RPMI7951 (cell line): ENCODE measurements around the gene ZNF784. TPM values are rescaled to one million over a fixed set of nuclear protein-coding genes. Genes with fewer than 3 reads are reported as not detected.

ENCODE experiments used
- DNase-seq: peaks from one replicate; pipeline ENCODE4 v3.0.0-alpha.2; 2012; ENCODE audit warnings: low read depth
- total RNA-seq: library from RNA; depleted of rRNA; stranded (reverse); fragments of >200 nt; shearing (Covaris generic); gene quantifications from 2 replicates; pipeline ENCODE4 v1.2.3, GENCODE V29; 2014

The ZNF784 gene
- total RNA-seq, 1 experiment from 2014 or later = 1.6 TPM

DNA sequence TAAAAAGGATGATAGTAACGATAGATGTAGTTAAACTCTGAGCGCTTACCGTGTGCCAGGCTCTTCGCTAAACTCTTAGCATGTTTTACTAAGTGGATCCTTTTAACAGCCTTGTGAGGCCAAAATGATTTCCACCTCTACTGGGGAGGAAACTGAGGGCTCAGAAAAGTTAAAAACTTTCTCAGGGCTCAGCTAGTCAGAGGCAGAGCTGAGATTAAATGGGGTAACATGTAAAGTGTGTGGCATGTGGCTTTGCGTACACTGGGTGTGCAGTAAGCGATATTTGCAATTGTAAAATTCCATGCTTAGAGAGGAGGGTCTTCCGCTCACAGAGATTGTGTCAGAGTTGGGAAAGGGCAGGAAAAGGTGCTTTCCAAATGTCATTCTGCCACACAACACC, 32.2 kb upstream of the ZNF784 start:
- no peak for DNase-seq

- DNase-seq = no peak
Measured at GRCh38 chr19:55655648-55656040, 31.3 kb upstream of the ZNF784 start.

DNA sequence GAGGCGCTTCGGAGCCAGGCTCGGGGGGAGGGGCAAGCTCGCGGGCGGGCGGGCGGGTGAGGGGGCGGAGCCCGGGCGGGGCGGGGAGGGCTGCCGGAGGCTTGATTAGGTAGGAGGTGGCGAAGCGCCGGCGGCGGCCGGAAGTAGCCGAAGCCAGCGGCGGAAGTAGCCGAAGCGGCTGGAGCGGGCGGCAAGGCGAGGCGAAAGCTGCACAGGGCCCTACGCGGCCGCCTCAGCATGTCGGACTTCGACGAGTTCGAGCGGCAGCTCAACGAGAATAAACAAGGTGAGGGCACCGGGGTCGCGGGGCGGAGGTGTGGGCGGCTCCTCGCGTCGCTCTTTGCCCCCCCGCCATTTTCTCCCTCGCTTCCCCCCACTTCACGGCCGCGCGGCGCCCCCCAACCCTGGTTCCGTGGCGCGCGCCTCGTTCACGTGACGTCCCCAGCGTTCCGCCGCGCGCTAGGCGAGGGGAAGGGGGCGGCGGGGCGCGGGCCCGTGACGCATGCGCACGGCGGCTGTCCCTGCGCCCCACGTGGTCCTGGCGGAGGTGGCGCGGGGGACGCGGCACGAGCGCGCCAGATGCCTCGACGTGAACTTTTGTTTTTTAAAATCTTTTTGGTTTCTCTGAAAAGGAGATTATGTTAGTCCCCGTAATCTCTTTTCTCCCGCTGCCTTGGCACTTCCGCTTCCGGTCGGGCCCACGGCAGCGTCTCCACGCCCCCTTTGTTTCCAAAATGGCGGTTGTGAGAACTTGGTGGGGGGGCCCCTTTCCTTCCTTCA, 30.7 kb upstream of the ZNF784 start, which contains the start of gene U2AF2:
Gene U2AF2 (plus strand): TSS at position 168 of the 780 bp plus-strand sequence. CDS start 70 bp downstream, at position 238.
- peak; percentile 86 for DNase-seq

DNA sequence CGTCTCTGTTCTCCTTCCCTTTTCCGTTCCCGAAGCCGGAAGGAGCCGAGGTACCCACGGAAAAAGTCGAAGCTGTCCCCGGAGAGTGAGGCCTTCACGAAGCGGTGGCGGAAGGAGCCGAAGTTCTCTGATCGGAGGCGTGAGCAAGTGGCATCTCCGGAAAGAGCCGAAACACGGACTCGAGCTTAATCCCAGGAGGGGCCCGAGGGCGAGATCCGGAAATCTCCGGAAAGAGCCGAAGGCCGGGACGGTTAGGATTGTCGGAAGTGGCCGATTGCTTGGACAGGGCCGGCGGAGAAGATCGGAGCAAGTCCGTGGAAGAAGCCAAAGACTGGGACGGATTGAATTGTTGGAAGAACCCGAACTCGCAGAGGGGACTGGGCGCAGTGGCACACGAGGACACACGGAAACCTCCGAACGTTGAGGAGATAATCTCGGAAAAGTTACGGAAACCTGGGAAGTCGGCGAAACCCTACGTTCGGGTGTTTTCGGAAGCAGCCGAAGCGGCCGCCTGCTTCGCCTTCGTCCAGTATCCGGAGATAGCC, 30.0 kb upstream of the ZNF784 start:
- DNase-seq = peak; percentile 99

DNA sequence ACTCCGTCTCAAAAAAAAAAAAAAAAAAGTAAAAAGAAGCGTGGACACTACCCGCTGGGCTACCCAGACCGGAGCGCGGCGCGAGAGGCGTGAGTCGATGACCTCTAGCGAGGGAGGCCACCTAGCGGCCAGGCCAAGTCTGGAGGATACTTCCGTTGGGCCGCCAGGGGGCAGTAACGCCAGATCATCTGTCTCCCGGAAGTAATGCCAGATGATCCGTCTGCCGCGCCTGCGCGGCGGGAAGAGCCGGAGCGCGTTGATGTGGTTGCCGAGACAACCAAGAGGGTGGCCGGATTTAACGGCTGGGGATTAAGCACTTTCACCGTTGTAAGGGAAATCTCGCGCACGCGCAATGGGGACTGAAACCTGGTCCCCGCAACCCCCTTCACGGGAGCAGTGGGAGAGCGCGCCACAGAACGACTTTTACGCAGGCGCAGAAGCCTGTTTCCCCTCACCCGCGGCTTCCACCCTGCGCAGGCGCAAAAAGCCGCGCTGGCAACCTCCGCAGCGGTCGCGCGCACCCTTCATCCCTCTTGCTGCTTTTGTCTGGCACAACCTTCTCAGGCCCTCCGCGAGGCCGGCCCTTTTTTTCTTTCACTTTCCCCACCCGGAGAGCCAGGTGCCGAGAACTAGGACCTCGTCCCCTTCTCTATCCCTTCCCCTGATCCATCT, 29.4 kb upstream of the ZNF784 start:
- DNase-seq = peak; percentile 99

DNA sequence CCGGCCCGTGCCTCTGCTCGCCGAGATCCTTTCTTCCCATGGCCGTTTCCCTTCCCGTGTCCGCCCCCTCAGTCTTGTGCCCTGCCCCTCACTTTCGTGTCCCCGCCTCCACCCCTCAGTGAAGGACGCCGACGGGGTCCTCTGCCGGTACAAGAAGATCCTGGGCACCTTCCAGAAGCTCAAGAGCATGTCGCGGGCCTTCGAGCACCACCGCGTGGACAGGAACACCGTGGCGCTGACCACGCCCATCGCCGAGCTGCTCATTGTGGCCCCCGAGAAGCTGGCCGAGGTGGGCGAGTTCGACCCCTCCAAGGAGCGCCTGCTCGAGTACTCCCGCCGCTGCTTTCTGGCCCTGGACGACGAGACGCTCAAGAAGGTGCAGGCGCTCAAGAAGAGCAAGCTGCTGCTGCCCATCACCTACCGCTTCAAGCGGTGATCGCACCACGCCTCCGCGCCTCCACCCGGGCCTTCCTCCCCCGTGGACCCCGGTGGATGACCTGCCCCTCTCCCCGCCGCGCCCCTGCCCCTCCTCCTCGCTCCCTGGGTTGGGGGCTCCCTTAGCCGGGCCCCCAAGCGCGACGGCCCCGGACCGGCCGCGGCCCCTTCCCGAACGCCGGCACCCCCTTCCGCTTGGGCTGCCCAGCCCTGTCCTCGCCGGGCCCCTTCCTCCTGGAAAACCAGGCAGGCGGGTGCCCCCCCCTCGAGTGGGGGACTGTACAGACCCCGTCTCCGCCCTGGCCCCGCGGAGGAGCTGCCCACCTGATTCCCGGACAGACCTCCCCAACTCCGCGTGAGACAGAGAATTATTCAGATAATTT, 28.2 kb upstream of the ZNF784 start:
- DNase-seq = no peak

DNA sequence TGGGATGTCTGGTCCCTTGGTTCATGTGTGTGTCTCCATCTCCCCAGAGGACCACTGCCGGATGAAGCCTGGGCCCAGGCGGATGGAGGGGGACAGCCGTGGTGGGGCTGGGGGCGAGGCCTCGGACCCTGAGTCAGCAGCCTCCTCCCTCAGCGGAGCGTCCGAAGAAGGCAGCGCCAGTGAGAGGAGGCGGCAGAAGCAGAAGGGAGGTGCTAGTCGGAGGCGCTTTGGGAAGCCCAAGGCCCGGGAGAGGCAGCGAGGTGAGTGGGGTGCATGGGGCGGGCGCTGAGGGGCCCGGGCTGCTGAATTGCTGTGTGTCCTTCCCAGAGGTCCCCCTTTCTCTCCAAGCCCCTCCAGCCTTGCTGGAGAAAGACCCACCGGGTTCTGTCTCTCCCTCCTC, 26.9 kb upstream of the ZNF784 start:
- no peak for DNase-seq

DNA sequence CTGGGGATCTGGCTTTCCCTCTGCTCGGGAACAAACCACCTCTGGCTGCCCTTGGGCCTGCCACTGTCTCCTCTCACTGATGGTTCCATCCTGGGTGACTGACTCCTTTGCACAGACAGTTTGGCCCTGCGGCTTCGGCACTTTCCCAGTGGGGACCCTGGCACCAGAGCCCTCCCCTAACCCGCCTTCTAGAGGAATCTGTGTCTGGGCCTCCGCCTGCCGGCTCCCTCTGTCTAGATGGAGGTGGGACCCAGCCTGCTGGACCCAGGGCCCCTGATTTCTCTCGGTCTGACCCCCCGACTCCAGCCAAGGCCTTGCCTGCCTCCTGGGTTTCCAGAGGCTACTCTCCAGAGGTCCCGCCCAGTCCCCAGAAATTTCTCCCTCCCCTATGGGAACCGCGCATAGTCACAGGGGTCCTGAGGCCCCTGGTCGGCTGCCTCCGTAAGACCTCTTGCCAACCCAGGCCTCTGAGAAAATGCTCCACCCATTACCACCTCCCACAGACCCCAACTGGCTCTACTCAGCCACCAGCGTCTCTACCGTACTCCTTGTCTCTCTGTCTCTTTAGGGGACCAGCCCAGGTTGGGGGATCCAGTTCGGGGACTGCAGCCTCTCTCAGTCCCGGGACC, 26.4 kb upstream of the ZNF784 start:
- no peak for DNase-seq

DNA sequence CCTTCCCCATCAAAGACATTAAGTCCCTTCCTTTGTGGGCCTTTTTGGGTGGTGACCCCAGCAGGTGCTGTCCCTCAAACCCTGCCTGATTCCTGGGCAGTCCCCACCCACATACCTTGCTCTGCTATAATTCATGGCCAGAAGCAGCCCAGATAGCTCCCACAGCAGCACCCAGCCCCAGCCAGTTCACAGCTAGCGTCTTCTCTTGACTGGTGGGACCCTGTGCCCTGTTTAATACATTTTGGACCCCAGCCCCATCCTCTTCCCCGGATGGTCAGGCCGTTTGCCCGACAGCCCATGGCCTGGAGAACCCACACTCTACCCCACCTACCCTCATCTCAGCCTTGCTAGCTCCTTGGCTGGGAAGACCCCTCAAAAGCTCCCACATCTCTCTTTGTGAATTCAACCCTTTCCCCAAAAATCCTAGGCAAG, 25.8 kb upstream of the ZNF784 start:
- DNase-seq = no peak

DNA sequence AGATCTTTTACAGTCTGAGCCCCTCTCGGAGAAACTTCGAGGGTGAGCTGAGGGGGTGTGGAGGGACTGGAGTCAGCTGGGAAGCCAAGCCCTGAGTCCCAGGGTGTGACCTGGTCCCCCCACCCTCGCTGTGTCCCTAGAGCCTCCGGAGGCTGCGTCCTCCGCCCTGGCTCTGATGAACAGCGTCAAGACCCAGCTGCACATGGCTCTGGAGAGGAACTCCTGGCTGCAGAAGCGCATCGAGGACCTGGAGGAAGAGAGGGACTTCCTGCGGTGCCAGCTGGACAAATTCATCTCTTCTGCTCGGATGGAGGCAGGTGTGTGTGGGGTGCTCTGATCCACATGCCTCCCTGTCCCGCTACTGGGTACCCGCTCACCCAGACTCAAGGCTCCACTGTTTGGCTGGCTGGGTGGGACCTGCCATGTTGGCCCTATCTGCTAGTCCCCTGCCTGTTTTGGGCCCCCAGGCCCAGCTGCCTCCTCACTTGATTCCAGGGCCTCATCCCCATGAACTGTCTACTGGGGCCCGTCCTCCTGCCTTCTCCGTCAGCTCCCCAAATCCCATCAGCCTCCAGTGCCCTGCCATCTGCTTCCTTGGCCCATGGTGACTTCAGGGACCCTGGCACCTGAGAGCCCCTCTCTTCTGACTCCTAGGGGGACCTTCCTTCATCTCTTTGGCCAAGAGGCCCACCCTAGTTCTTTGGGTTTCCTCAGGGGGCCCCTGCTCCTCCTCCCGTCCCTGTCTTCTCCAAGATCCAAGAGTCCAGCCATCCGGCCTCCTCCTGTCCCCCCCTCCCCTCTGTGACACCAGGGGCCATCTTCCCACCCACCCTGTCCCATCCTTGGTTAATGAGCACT, 25.1 kb upstream of the ZNF784 start:
- DNase-seq = no peak

DNA sequence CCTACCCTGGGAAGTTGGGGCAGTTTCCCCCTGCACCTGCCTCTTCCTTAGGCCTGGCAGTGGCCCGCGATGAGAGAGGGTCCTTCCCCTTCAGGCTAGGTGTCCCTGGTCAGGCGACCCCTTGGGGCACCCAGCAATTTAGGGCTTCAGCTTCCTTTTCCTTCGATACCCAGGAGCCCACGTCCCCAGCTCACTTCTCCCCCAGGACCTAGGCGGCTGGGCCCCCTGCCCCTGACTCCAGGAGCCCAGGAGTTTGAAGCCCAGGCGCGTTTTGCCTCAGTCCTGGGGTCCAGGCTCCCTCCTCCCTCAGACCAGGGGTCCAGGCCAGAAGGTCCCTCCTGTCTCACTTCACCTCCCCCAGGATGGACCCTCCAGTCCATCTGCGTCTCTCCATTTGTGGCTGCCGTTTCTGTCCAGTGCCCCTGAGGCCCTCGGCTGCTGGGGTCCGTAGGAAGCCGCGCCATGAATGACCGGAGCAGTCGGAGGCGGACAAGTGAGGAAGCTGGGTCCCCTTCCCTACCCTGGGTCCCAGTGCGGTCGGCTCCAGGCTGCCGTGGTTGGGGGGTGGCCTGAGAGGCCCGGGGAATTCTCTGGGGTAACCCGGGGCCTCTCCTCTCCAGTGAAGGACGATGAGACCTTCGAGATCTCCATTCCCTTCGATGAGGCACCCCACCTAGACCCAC, 24.4 kb upstream of the ZNF784 start:
- no peak for DNase-seq

DNA sequence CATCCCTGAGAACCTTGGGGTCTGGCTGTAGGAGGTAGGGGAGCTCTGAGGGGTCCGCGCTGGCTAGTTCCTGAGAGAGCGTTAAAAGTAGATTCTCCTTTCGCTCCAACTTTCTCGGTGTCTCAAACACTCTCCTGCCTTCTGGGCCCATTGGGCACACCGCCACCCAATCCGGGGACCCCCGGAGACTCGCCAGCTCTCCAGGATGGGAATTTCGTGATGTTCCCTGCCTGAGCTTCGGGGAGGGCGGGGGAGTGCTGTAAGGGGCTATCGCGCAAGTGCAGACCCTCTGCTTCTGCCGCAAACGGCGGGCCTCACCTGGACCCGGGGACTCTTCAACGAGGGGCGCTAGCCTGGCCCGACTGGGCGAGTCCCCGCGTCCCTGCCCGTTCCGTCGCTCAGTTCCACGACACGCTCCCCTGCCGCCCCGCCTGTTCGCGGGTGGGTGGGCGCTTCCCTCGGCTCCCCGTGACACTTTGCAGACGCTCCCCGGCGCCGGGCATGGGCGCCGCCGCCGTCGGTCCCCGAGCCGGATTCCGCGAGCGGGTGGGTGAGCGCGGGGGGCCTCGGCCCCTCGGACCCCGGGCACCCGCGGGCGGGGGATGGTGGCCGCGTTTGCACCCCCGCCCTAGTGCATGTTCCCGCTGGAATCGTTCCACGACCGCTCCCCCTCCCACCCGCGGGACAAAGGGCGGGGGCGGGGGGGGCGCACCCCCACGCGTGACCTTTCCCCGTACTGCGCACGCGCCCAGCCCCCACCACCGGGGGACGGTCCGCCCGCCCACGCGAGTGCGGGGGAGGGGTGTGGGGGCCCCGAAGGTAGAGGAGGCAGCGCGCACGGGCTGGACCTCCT, 23.6 kb upstream of the ZNF784 start, which contains the start of gene CCDC106:
Gene CCDC106 (plus strand): TSS at position 481 of the 853 bp plus-strand sequence. CDS start 835 bp downstream, outside the sequence.
- DNase-seq = peak; percentile 73

GRCh38 chr19:55646889-55647731, 22.7 kb upstream of the ZNF784 start:
- DNase-seq = no peak

- no peak for DNase-seq
Measured at GRCh38 chr19:55645512-55645881, 21.1 kb upstream of the ZNF784 start.

GRCh38 chr19:55644842-55645511, 20.6 kb upstream of the ZNF784 start:
- no peak for DNase-seq

GRCh38 chr19:55644191-55644833, 19.9 kb upstream of the ZNF784 start:
- DNase-seq = no peak

- no peak for DNase-seq
Measured at GRCh38 chr19:55643887-55644176, 19.5 kb upstream of the ZNF784 start.
